Measurements from ENCODE around the gene FAM13B.
A peak's percentile ranks its signal among the peaks of the same experiment; 100 is the strongest.

FAM13B gene

GRCh38 chr5:137997726-137998213 lies 35.1 kb downstream of the FAM13B start:
- TF ChIP-seq CTCF (IDR thresholded peaks at IDR 0.05; ENCODE audit: borderline replicate concordance, extremely low read depth, low read length, poor library complexity, severe bottlenecking) (no peak), EZH2 (IDR thresholded peaks at IDR 0.05; ENCODE audit: borderline replicate concordance, low read depth, low read length, severe bottlenecking) (no peak)
- Histone ChIP-seq H3K4me3 (ENCODE audit: low read depth in 1 of 2, low read length in 2 of 2) (no peak overlapping the region), H3K79me2 (ENCODE audit: insufficient read depth, low read length) (peaks cover 75% of the 10 kb centered on the region), H3K27ac (ENCODE audit: low read length) (no peak overlapping the region), H3K4me2 (ENCODE audit: insufficient read depth, low read length) (no peak overlapping the region), H3K36me3 (ENCODE audit: insufficient read depth, low read length) (peaks cover 50% of the 10 kb centered on the region), H3K27me3 (ENCODE audit: insufficient read depth, low read length, poor library complexity) (no peaks in the 10 kb centered on the region), H3K9ac (ENCODE audit: low read depth, low read length) (no peak overlapping the region), H3K4me1 (ENCODE audit: insufficient read depth, low read length) (no peaks in the 10 kb centered on the region), H2AFZ (ENCODE audit: low read depth, low read length) (no peak overlapping the region), H4K20me1 (ENCODE audit: insufficient read depth, low read length) (peaks cover 13% of the 10 kb centered on the region), H3K9me3 (ENCODE audit: insufficient read depth, low read length, severe bottlenecking) (no peaks in the 10 kb centered on the region)
- ATAC-seq (ENCODE audit: insufficient read depth, low read depth) (0 out of 3 replicates have a peak, but pooled peaks have one; percentile 19), DNase-seq (no peak)

- H3K4me2 ChIP-seq (ENCODE audit: insufficient read depth, low read length): no peak overlapping the region
These were observed 37.1 kb downstream of the FAM13B start for GRCh38 chr5:137995749-137996128.

GRCh38 chr5:137995077-137995748 lies 37.7 kb downstream of the FAM13B start:
- Histone ChIP-seq H3K27me3 (ENCODE audit: insufficient read depth, low read length, poor library complexity) (no peaks in the 10 kb centered on the region), H3K79me2 (ENCODE audit: insufficient read depth, low read length) (peaks cover 77% of the 10 kb centered on the region), H3K27ac (ENCODE audit: low read length) (no peak overlapping the region), H3K4me1 (ENCODE audit: insufficient read depth, low read length) (no peaks in the 10 kb centered on the region), H2AFZ (ENCODE audit: low read depth, low read length) (no peak overlapping the region), H3K4me3 (ENCODE audit: low read depth in 1 of 2, low read length in 2 of 2) (no peak overlapping the region), H3K4me2 (ENCODE audit: insufficient read depth, low read length) (no peak overlapping the region), H4K20me1 (ENCODE audit: insufficient read depth, low read length) (peaks cover 13% of the 10 kb centered on the region), H3K36me3 (ENCODE audit: insufficient read depth, low read length) (peaks cover 49% of the 10 kb centered on the region), H3K9me3 (ENCODE audit: insufficient read depth, low read length, severe bottlenecking) (no peaks in the 10 kb centered on the region), H3K9ac (ENCODE audit: low read depth, low read length) (no peak overlapping the region)
- no peak for TF ChIP-seq CTCF (IDR thresholded peaks at IDR 0.05; ENCODE audit: borderline replicate concordance, extremely low read depth, low read length, poor library complexity, severe bottlenecking)
- TF ChIP-seq EZH2 (IDR thresholded peaks at IDR 0.05; ENCODE audit: borderline replicate concordance, low read depth, low read length, severe bottlenecking): no peak
- no peak for ATAC-seq (ENCODE audit: insufficient read depth, low read depth)
- DNase-seq: no peak

More at GRCh38 chr5:137995749-137996128, 37.1 kb downstream of the FAM13B start:
- Histone ChIP-seq H3K79me2 (ENCODE audit: insufficient read depth, low read length) (peaks cover 79% of the 10 kb centered on the region), H3K27ac (ENCODE audit: low read length) (no peak overlapping the region), H4K20me1 (ENCODE audit: insufficient read depth, low read length) (peaks cover 13% of the 10 kb centered on the region), H3K27me3 (ENCODE audit: insufficient read depth, low read length, poor library complexity) (no peaks in the 10 kb centered on the region), H3K9ac (ENCODE audit: low read depth, low read length) (no peak overlapping the region), H3K4me3 (ENCODE audit: low read depth in 1 of 2, low read length in 2 of 2) (no peak overlapping the region), H3K9me3 (ENCODE audit: insufficient read depth, low read length, severe bottlenecking) (no peaks in the 10 kb centered on the region), H2AFZ (ENCODE audit: low read depth, low read length) (no peak overlapping the region), H3K4me1 (ENCODE audit: insufficient read depth, low read length) (no peaks in the 10 kb centered on the region), H3K36me3 (ENCODE audit: insufficient read depth, low read length) (peaks cover 54% of the 10 kb centered on the region)
- ATAC-seq (ENCODE audit: insufficient read depth, low read depth) (no peak), DNase-seq (no peak)
- TF ChIP-seq EZH2 (IDR thresholded peaks at IDR 0.05; ENCODE audit: borderline replicate concordance, low read depth, low read length, severe bottlenecking) (no peak), CTCF (IDR thresholded peaks at IDR 0.05; ENCODE audit: borderline replicate concordance, extremely low read depth, low read length, poor library complexity, severe bottlenecking) (no peak)

Measured in DND-41 (cell line).